GM20000 (cell line): ENCODE measurements around the gene NFIX.

Experiments used
- DNase-seq: peaks from one replicate; pipeline ENCODE4 v3.0.0; 2012; ENCODE audit warnings: low spot score
- CTCF ChIP-seq: IDR thresholded peaks from 2 replicates; pipeline ENCODE4 v1.5.1; 2012; ENCODE audit warnings: mild to moderate bottlenecking, control low read depth; ENCODE audit errors: extremely low read depth, missing control alignments

Gene NFIX

GRCh38 chr19:12987781-12988180, 7.5 kb upstream of the NFIX start:
- TF ChIP-seq CTCF, result no peak
- DNase-seq, result no peak

- DNase-seq, result no peak
- TF ChIP-seq CTCF, result no peak
These were observed 4.8 kb upstream of the NFIX start for GRCh38 chr19:12990431-12990830.

GRCh38 chr19:12990853-12991252, 4.4 kb upstream of the NFIX start:
- DNase-seq, result no peak
- no peak for TF ChIP-seq CTCF

GRCh38 chr19:12991296-12991695, 4.0 kb upstream of the NFIX start:
- no peak for TF ChIP-seq CTCF

GRCh38 chr19:12992729-12993128, 2.5 kb upstream of the NFIX start:
- TF ChIP-seq CTCF, result no peak
- no peak for DNase-seq

More at GRCh38 chr19:12991296-12991695, 4.0 kb upstream of the NFIX start:
- no peak for DNase-seq

- no peak for DNase-seq
- no peak for TF ChIP-seq CTCF
These were observed 1.7 kb upstream of the NFIX start for GRCh38 chr19:12993562-12993961.

- DNase-seq, result peak; percentile 89
- TF ChIP-seq CTCF, result no peak
These were observed 526 bp downstream of the NFIX start for GRCh38 chr19:12995596-12996405.
